Tibial nerve (tissue), 4 donors: ENCODE data around the gene NKIRAS2.

ENCODE experiments used
- EP300 ChIP-seq, 2 donors: sonication (generic); formaldehyde crosslinking; IDR thresholded peaks; one replicate each; pipeline ENCODE4 v1.6.1; 2017; ENCODE audit warnings: antibody characterized with exemption in 2 of 2, mild to moderate bottlenecking in 1 of 2
- POLR2A ChIP-seq, 2 donors: fragments of 450-650 bp; IDR thresholded peaks; one replicate each; pipeline ENCODE4 v1.6.1; 2017; ENCODE audit warnings: antibody characterized with exemption in 2 of 2, mild to moderate bottlenecking in 2 of 2, moderate library complexity in 2 of 2
- TF ChIP-seq, protein P1 (sequence below), 5 experiments: fragments of 200-600 bp in 3 of 5; fragments of 450-650 bp in 2 of 5; sonication (generic) in 3 of 5; IDR thresholded peaks; one replicate each; pipeline ENCODE4 v1.5.1; 2016 to 2019; ENCODE audit warnings: antibody characterized with exemption in 5 of 5, mild to moderate bottlenecking in 3 of 5, moderate library complexity in 2 of 5

DNA sequence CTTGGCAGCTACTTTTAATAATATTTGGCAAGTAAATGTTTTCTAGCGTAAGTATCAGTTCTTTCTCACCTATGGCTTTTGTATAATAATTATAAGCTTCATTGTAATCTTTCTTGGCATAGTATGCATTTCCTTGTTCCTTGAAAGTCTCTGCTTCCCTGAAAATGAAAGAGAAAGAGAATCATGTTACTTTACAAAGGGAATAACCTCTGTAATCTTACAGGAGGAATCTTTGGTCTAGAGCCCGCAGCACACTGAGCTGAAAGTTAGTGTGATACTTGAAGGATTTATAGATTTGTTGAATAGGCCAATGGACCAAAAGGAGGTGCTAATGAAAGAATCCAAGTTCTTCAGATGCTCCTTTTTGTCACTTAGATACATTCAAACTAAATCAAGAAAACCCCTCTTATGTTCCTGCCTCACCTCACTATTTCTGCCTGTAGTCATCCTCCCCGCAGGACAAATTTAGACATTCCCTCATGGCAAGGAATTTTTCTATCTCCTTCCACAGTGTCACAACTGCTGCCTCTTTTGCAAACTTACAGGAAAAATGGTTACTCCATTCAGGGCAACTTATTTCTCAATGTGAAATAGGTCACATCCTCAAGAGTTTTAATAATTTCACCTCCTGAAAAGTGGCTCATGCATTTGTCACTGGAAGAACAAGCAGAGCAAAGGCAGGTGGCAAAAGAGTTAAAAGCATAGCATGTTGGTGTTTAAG, 19.3 kb upstream of the NKIRAS2 start:
- TF ChIP-seq EP300 (IDR thresholded peaks at IDR 0.05) (no peak), POLR2A (IDR thresholded peaks at IDR 0.05) (no peak)
- TF ChIP-seq, protein P1, sequence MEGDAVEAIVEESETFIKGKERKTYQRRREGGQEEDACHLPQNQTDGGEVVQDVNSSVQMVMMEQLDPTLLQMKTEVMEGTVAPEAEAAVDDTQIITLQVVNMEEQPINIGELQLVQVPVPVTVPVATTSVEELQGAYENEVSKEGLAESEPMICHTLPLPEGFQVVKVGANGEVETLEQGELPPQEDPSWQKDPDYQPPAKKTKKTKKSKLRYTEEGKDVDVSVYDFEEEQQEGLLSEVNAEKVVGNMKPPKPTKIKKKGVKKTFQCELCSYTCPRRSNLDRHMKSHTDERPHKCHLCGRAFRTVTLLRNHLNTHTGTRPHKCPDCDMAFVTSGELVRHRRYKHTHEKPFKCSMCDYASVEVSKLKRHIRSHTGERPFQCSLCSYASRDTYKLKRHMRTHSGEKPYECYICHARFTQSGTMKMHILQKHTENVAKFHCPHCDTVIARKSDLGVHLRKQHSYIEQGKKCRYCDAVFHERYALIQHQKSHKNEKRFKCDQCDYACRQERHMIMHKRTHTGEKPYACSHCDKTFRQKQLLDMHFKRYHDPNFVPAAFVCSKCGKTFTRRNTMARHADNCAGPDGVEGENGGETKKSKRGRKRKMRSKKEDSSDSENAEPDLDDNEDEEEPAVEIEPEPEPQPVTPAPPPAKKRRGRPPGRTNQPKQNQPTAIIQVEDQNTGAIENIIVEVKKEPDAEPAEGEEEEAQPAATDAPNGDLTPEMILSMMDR (IDR thresholded peaks at IDR 0.05), result no peak
